NT2/D1 (cell line): ENCODE results near the gene CELF2.

Experiments used
- DNase-seq: peaks from one replicate; pipeline ENCODE4 v3.0.0-alpha.2; 2011; ENCODE audit warnings: low read depth, low spot score
- H3K27me3 ChIP-seq: 2 replicates; pipeline ENCODE4 v1.6.0; 2011; ENCODE audit warnings: mild to moderate bottlenecking; ENCODE audit not compliant: insufficient read length, insufficient read depth
- H3K36me3 ChIP-seq: 2 replicates; pipeline ENCODE4 v1.6.1; 2011; ENCODE audit warnings: mild to moderate bottlenecking, low read length, mixed read lengths; ENCODE audit not compliant: insufficient read depth, insufficient read length
- H3K4me1 ChIP-seq: 2 replicates; pipeline ENCODE4 v1.5.1; 2011; ENCODE audit not compliant: insufficient read depth, insufficient read length
- H3K4me3 ChIP-seq: 2 replicates; pipeline ENCODE4 v1.5.1; 2011; ENCODE audit warnings: low read depth; ENCODE audit not compliant: insufficient read length
- H3K9ac ChIP-seq: 2 replicates; pipeline ENCODE4 v1.6.0; 2011; ENCODE audit warnings: low read depth; ENCODE audit not compliant: insufficient read length
- H3K9me3 ChIP-seq: 2 replicates; pipeline ENCODE4 v1.5.1; 2011; ENCODE audit warnings: mild to moderate bottlenecking, low read length; ENCODE audit not compliant: insufficient read depth
- SUZ12 ChIP-seq: IDR thresholded peaks from 2 replicates; pipeline ENCODE4 v1.6.1; 2011; ENCODE audit not compliant: insufficient read length, insufficient read depth; ENCODE audit errors: extremely low read depth
- YY1 ChIP-seq: IDR thresholded peaks from 2 replicates; pipeline ENCODE4 v1.6.1; 2011; ENCODE audit not compliant: insufficient read length, insufficient read depth
- ZNF274 ChIP-seq: IDR thresholded peaks from 2 replicates; pipeline ENCODE4 v1.6.1; 2011; ENCODE audit warnings: mild to moderate bottlenecking, low read depth, low read length

The CELF2 gene

GRCh38 chr10:11272915-11273389 is 255.3 kb downstream of the CELF2 start:
- Histone ChIP-seq H3K4me3 (no peak overlapping the region), H3K36me3 (no peaks in the 10 kb centered on the region), H3K27me3 (peaks cover 3% of the 10 kb centered on the region), H3K4me1 (no peaks in the 10 kb centered on the region), H3K9ac (no peak overlapping the region), H3K9me3 (no peaks in the 10 kb centered on the region)
- TF ChIP-seq SUZ12, result no peak
- no peak for TF ChIP-seq ZNF274
- TF ChIP-seq YY1, result no peak
- no peak for DNase-seq

- DNase-seq, result no peak
- H3K36me3 ChIP-seq, result no peaks in the 10 kb centered on the region
- no peak overlapping the region for H3K9ac ChIP-seq
- TF ChIP-seq ZNF274 (no peak), YY1 (no peak), SUZ12 (no peak)
- no peaks in the 10 kb centered on the region for H3K4me1 ChIP-seq
- H3K4me3 ChIP-seq, result no peak overlapping the region
- peaks cover 3% of the 10 kb centered on the region for H3K27me3 ChIP-seq
- no peaks in the 10 kb centered on the region for H3K9me3 ChIP-seq
Observed at GRCh38 chr10:11274452-11274851, 256.8 kb downstream of the CELF2 start.

- no peaks in the 10 kb centered on the region for H3K9me3 ChIP-seq
- no peaks in the 10 kb centered on the region for H3K36me3 ChIP-seq
- no peaks in the 10 kb centered on the region for H3K4me1 ChIP-seq
- peaks cover 3% of the 10 kb centered on the region for H3K27me3 ChIP-seq
- H3K4me3 ChIP-seq, result no peak overlapping the region
- TF ChIP-seq YY1 (no peak), SUZ12 (no peak), ZNF274 (no peak)
- H3K9ac ChIP-seq, result no peak overlapping the region
- no peak for DNase-seq
Observed at GRCh38 chr10:11275651-11276050, 258.0 kb downstream of the CELF2 start.

GRCh38 chr10:11276449-11276990 is 258.8 kb downstream of the CELF2 start:
- Histone ChIP-seq H3K9me3 (no peaks in the 10 kb centered on the region), H3K9ac (no peak overlapping the region), H3K4me1 (no peaks in the 10 kb centered on the region), H3K4me3 (no peak overlapping the region), H3K27me3 (no peaks in the 10 kb centered on the region), H3K36me3 (no peaks in the 10 kb centered on the region)
- no peak for TF ChIP-seq SUZ12
- no peak for TF ChIP-seq ZNF274
- TF ChIP-seq YY1, result no peak
- DNase-seq, result no peak

- Histone ChIP-seq H3K9ac (no peak overlapping the region), H3K4me3 (no peak overlapping the region), H3K4me1 (no peaks in the 10 kb centered on the region), H3K27me3 (no peaks in the 10 kb centered on the region), H3K36me3 (no peaks in the 10 kb centered on the region), H3K9me3 (no peaks in the 10 kb centered on the region)
- no peak for DNase-seq
- TF ChIP-seq YY1 (no peak), ZNF274 (no peak), SUZ12 (no peak)
Observed at GRCh38 chr10:11279314-11279713, 261.6 kb downstream of the CELF2 start.

GRCh38 chr10:11280187-11280932 is 262.7 kb downstream of the CELF2 start:
- no peaks in the 10 kb centered on the region for H3K9me3 ChIP-seq
- H3K9ac ChIP-seq, result no peak overlapping the region
- no peaks in the 10 kb centered on the region for H3K27me3 ChIP-seq
- H3K4me1 ChIP-seq, result no peaks in the 10 kb centered on the region
- H3K36me3 ChIP-seq, result no peaks in the 10 kb centered on the region
- no peak for DNase-seq
- no peak overlapping the region for H3K4me3 ChIP-seq
- no peak for TF ChIP-seq YY1

- Histone ChIP-seq H3K36me3 (no peaks in the 10 kb centered on the region), H3K9me3 (no peaks in the 10 kb centered on the region), H3K4me3 (no peak overlapping the region), H3K27me3 (no peaks in the 10 kb centered on the region), H3K4me1 (no peaks in the 10 kb centered on the region), H3K9ac (no peak overlapping the region)
- DNase-seq, result no peak
- TF ChIP-seq YY1 (no peak), ZNF274 (no peak), SUZ12 (no peak)
Observed at GRCh38 chr10:11282156-11282555, 264.5 kb downstream of the CELF2 start.
